Progenitor cell of endocrine pancreas (in vitro differentiated cells): Measurements from ENCODE around the gene CWC25. TPM values are rescaled to one million over a fixed set of nuclear protein-coding genes. Genes with fewer than 3 reads are reported as not detected.

Source experiments
- DNase-seq: peaks from one replicate; pipeline ENCODE4 v3.0.0; 2021; ENCODE audit warnings: low spot score; ENCODE audit not compliant: unreplicated experiment
- H3K27ac Mint-ChIP-seq: 2 replicates; pipeline ENCODE4 v1.8.0; 2021; ENCODE audit warnings: mild to moderate bottlenecking, moderate library complexity, mixed read lengths
- H3K27me3 Mint-ChIP-seq: 2 replicates; pipeline ENCODE4 v1.8.0; 2021; ENCODE audit warnings: mixed read lengths
- H3K36me3 Mint-ChIP-seq: 2 replicates; pipeline ENCODE4 v1.8.0; 2022; ENCODE audit warnings: mixed read lengths; ENCODE audit not compliant: insufficient read depth
- H3K4me1 Mint-ChIP-seq: 2 replicates; pipeline ENCODE4 v1.8.0; 2021; ENCODE audit warnings: low read depth, mixed read lengths
- H3K4me3 Mint-ChIP-seq: 2 replicates; pipeline ENCODE4 v1.8.0; 2021; ENCODE audit warnings: low read depth, mild to moderate bottlenecking, moderate library complexity, mixed read lengths
- H3K9me3 Mint-ChIP-seq: 2 replicates; pipeline ENCODE4 v1.8.0; 2021; ENCODE audit warnings: low read depth, mixed read lengths
- total RNA-seq: library from RNA; stranded (reverse); gene quantifications from 2 replicates; pipeline ENCODE4 v1.2.1, GENCODE V29; 2021
- TF ChIP-seq, protein P1 (sequence below): fragments of 200-600 bp; sonication (generic); IDR thresholded peaks from one replicate; pipeline ENCODE4 v1.5.0; 2021; ENCODE audit warnings: antibody characterized with exemption, mild to moderate bottlenecking; ENCODE audit not compliant: unreplicated experiment

CWC25 gene
- total RNA-seq, 1 donor from 2014 or later, result 17.1 TPM

DNA sequence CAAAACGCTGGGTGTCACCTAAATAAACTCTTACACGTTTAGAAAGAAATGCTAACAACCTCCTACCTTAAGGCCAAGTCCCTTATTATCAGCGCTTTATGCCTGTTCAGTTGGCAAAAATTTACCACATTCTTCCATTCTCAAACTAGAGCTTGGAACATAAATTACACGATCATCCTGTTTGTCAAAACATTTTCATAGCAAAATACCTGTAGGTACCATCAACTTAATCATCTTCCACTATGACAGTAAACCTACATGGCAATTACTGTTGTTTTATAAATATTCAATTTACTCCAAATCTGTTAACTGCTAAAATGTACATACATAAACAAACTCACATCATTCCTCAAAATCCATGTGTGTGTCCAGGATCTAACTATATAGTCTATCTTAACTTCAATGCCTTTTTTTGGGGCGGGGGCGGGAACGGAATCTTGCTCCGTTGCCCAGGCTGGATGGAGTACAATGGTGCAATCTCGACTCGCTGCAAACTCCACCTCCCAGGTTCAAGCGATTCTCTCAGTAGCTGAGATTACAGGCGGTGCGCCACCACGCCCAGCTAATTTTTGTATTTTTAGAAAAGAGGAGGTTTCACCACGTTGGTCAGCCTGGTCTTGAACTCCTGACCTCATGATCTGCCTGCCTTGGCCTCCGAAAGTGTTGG is 24.0 kb upstream of the CWC25 start:
- Mint-ChIP-seq H3K27me3 (no peaks in the 10 kb centered on the region), H3K36me3 (peaks cover 45% of the 10 kb centered on the region)

DNA sequence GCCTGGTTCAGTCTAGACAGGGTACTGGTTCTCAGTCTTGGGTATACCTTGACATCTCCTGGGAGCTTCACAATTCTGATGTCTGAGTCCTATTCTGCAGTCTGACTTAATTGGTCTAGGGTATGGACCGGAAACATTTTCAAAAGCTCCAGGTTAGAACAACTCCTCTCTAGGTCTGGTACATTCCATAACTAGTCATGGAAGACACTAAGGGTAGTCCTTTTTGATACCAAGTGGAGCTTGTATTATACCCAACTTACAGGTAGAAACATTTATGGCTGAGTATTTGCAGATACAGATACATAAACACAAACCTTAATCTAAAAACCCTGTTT is 23.4 kb upstream of the CWC25 start:
- TF ChIP-seq, protein P1, sequence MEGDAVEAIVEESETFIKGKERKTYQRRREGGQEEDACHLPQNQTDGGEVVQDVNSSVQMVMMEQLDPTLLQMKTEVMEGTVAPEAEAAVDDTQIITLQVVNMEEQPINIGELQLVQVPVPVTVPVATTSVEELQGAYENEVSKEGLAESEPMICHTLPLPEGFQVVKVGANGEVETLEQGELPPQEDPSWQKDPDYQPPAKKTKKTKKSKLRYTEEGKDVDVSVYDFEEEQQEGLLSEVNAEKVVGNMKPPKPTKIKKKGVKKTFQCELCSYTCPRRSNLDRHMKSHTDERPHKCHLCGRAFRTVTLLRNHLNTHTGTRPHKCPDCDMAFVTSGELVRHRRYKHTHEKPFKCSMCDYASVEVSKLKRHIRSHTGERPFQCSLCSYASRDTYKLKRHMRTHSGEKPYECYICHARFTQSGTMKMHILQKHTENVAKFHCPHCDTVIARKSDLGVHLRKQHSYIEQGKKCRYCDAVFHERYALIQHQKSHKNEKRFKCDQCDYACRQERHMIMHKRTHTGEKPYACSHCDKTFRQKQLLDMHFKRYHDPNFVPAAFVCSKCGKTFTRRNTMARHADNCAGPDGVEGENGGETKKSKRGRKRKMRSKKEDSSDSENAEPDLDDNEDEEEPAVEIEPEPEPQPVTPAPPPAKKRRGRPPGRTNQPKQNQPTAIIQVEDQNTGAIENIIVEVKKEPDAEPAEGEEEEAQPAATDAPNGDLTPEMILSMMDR, result no peak
- no peaks in the 10 kb centered on the region for H3K9me3 Mint-ChIP-seq
- no peaks in the 10 kb centered on the region for H3K27me3 Mint-ChIP-seq
- DNase-seq, result no peak
- H3K4me1 Mint-ChIP-seq, result peaks cover 27% of the 10 kb centered on the region
- peaks cover 45% of the 10 kb centered on the region for H3K36me3 Mint-ChIP-seq
- H3K27ac Mint-ChIP-seq, result peak overlapping the region; percentile 76
- no peak overlapping the region for H3K4me3 Mint-ChIP-seq

More for the DNA sequence above, 24.0 kb upstream of the CWC25 start:
- no peak for DNase-seq
- peak overlapping the region; percentile 76 for H3K27ac Mint-ChIP-seq
- H3K4me3 Mint-ChIP-seq, result no peak overlapping the region
- H3K4me1 Mint-ChIP-seq, result peaks cover 27% of the 10 kb centered on the region
- TF ChIP-seq, protein P1, result no peak
- no peaks in the 10 kb centered on the region for H3K9me3 Mint-ChIP-seq

DNA sequence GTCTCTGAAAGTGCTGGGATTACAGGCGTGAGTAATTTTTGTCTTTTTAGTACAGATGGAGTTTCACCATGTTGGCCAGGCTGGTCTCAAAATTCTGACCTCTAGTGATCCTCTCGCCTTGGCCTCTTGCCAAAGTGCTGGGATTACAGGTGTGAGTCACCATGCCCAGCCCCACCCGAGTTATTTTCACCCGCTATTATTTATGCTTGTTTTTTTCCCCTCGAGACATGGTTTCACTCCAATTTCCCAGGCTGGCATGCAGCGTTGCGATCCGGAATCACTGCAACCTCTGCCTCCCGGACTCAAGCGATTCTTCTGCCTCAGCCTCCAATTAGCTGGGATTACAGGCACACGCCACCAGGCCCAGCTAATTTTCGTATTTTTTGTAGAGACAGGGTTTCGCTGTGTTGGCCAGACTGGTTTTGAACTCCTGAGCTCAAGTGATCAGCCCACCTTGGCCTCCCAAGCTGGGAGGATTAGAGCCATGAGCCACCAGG is 19.2 kb upstream of the CWC25 start:
- Mint-ChIP-seq H3K36me3 (peaks cover 14% of the 10 kb centered on the region), H3K27ac (peak overlapping the region; percentile 45)

DNA sequence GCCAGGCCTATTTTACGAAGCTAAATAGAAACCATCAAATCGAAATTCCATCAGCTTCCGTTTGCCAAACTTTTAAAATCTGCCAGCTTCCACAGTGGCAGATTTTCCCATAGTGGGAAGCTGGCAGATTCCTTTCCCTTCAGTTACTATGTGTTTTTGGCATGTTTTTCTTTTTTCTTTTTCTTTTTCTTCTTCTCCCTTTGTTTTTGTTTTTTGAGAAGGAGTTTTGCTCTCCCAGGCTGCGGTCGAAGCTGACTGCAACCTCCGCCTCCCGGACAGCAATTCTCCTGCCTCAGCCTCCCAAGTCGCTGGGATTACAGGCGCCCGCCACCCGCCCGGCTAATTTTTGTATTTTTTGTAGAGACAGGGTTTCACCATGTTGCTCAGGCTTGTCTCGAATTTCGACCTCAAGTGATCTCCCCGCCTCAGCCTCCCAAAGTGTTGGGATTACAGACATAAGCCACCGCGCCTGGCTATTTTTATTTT is 684 bp upstream of the CWC25 start:
- TF ChIP-seq, protein P1, result no peak
- Mint-ChIP-seq H3K36me3 (peaks cover 3% of the 10 kb centered on the region), H3K27me3 (peaks cover 6% of the 10 kb centered on the region), H3K9me3 (no peaks in the 10 kb centered on the region), H3K4me3 (peak overlapping the region; percentile 99), H3K4me1 (peaks cover 16% of the 10 kb centered on the region), H3K27ac (peak overlapping the region; percentile 100)
- DNase-seq, result no peak

More for the DNA sequence above, 19.2 kb upstream of the CWC25 start:
- Mint-ChIP-seq H3K9me3 (no peaks in the 10 kb centered on the region), H3K4me1 (peaks cover 2% of the 10 kb centered on the region), H3K27me3 (no peaks in the 10 kb centered on the region), H3K4me3 (no peak overlapping the region)
- no peak for DNase-seq
- TF ChIP-seq, protein P1, result no peak

DNA sequence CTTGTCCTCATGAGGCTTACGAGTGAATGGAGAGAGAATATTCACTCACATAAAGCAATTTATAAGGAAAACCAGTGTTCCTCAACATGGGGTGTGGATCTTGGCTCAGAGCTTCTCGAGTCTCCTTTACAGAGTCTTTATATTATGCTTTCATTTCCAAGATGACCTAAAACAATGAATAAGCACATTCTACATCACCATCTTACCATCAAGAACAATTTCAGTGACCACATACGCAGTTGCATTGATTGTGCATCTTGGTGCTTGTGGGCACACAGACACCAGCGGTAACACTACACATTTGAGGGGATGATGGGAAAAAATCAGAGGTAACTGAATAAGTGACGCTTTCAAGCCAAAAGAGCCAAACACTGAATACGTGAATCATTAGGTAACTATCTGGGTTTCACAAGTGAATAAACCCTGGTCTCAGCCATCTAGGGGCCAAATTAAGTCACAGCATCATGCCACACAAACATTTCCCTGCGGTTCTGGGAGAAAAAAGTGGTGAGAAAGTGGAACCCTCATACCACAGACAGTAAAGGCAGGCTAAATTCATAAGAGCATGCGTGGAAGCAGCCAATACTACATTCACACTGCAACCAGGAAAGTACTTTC is 9.4 kb downstream of the CWC25 start:
- no peak for DNase-seq
- no peaks in the 10 kb centered on the region for H3K9me3 Mint-ChIP-seq
- H3K4me3 Mint-ChIP-seq, result no peak overlapping the region
- peaks cover 12% of the 10 kb centered on the region for H3K36me3 Mint-ChIP-seq
- no peaks in the 10 kb centered on the region for H3K4me1 Mint-ChIP-seq
- no peaks in the 10 kb centered on the region for H3K27me3 Mint-ChIP-seq
- no peak overlapping the region for H3K27ac Mint-ChIP-seq
- TF ChIP-seq, protein P1, result no peak
